GM19023 (cell line): ENCODE measurements around the gene FAM9C.
"Not testable (repeated sequence)": the region's sequence is repeated elsewhere in the genome, so short reads cannot be mapped to it uniquely, and the experiment has no call there.

Experiments used
- ATAC-seq: cut with Tn5 transposase; IDR thresholded peaks from one replicate; pipeline ENCODE4 v1.9.1; 2021; ENCODE audit warnings: mild to moderate bottlenecking, moderate library complexity; ENCODE audit not compliant: unreplicated experiment

Gene FAM9C

GRCh38 chrX:13076176-13076961 lies 31.9 kb upstream of the FAM9C start:
- peak; percentile 58 for ATAC-seq

- ATAC-seq: peak; percentile 80
Measured at GRCh38 chrX:13074297-13075262, 30.2 kb upstream of the FAM9C start.

- ATAC-seq: no peak
Measured at GRCh38 chrX:13069771-13070416, 25.5 kb upstream of the FAM9C start.

- no peak for ATAC-seq
Measured at GRCh38 chrX:13068651-13069050, 24.2 kb upstream of the FAM9C start.

- ATAC-seq: no peak
Measured at GRCh38 chrX:13067773-13068172, 23.4 kb upstream of the FAM9C start.

- no peak for ATAC-seq
Measured at GRCh38 chrX:13066391-13066790, 22.0 kb upstream of the FAM9C start.

GRCh38 chrX:13064599-13065143 lies 20.3 kb upstream of the FAM9C start:
- ATAC-seq: no peak

GRCh38 chrX:13063124-13063523 lies 18.7 kb upstream of the FAM9C start:
- not testable (repeated sequence) for ATAC-seq

- ATAC-seq: not testable (repeated sequence)
Measured at GRCh38 chrX:13062331-13062730, 17.9 kb upstream of the FAM9C start.

- ATAC-seq: not testable (repeated sequence)
Measured at GRCh38 chrX:13061215-13061708, 16.8 kb upstream of the FAM9C start.

GRCh38 chrX:13059637-13060499 lies 15.4 kb upstream of the FAM9C start:
- ATAC-seq: no peak

GRCh38 chrX:13055486-13055885 lies 11.1 kb upstream of the FAM9C start:
- ATAC-seq: no peak

- no peak for ATAC-seq
Measured at GRCh38 chrX:13053171-13053570, 8.8 kb upstream of the FAM9C start.

- ATAC-seq: no peak
Measured at GRCh38 chrX:13051529-13052172, 7.2 kb upstream of the FAM9C start.

GRCh38 chrX:13051167-13051528 lies 6.7 kb upstream of the FAM9C start:
- no peak for ATAC-seq

GRCh38 chrX:13050151-13050550 lies 5.7 kb upstream of the FAM9C start:
- no peak for ATAC-seq

- ATAC-seq: no peak
Measured at GRCh38 chrX:13048280-13048679, 3.9 kb upstream of the FAM9C start.

GRCh38 chrX:13047759-13048158 lies 3.3 kb upstream of the FAM9C start:
- no peak for ATAC-seq

GRCh38 chrX:13046141-13046855 lies 1.9 kb upstream of the FAM9C start:
- no peak for ATAC-seq
